CD8-positive, alpha-beta memory T cell (primary cell): ENCODE results near the gene MORC4. TPM values are rescaled to one million over a fixed set of nuclear protein-coding genes. Genes with fewer than 3 reads are reported as not detected.

Source experiments
- CTCF ChIA-PET: fragments of 350-600 bp; sonication (Branson Sonifier 250); formaldehyde crosslinking; loops from one replicate; lab custom pipeline; 2021; ENCODE audit warnings: antibody characterized with exemption; lab: Charles Lee
- POLR2A ChIA-PET: fragments of 350-600 bp; sonication (Branson Sonifier 250); formaldehyde crosslinking; loops from one replicate; lab custom pipeline; 2021; ENCODE audit warnings: antibody characterized with exemption; lab: Charles Lee
- DNase-seq, 5 donors: peaks; one replicate each; pipeline versions ENCODE4 v3.0.0 to v3.0.0-alpha.2; 2020 to 2022; ENCODE audit warnings: mixed read lengths in 1 of 5
- H3K27ac ChIP-seq: one replicate; pipeline ENCODE4 v1.7.0; 2013; ENCODE audit warnings: low read depth, mild to moderate bottlenecking, low read length, moderate library complexity
- H3K27me3 ChIP-seq: 2 replicates; pipeline ENCODE4 v1.7.0; 2013; ENCODE audit warnings: low read length, mild to moderate bottlenecking; ENCODE audit not compliant: insufficient read depth, poor library complexity, severe bottlenecking
- H3K36me3 ChIP-seq: 2 replicates; pipeline ENCODE4 v1.7.0; 2013; ENCODE audit warnings: mild to moderate bottlenecking, low read length, moderate library complexity; ENCODE audit not compliant: insufficient read depth
- H3K4me1 ChIP-seq: 2 replicates; pipeline ENCODE4 v1.7.0; 2013; ENCODE audit warnings: mild to moderate bottlenecking, low read length, moderate library complexity; ENCODE audit not compliant: insufficient read depth
- H3K4me3 ChIP-seq: 2 replicates; pipeline ENCODE4 v1.7.0; 2013; ENCODE audit warnings: mild to moderate bottlenecking, low read length
- H3K9me3 ChIP-seq: 2 replicates; pipeline ENCODE4 v1.7.0; 2013; ENCODE audit warnings: mild to moderate bottlenecking, low read length
- H3K27ac Mint-ChIP-seq, 8 donors: one replicate each; pipeline ENCODE4 v1.8.0; 2020 to 2021; ENCODE audit warnings: mixed read lengths in 8 of 8, mild to moderate bottlenecking in 6 of 8, inconsistent platforms in 3 of 8, moderate library complexity in 3 of 8
- H3K27me3 Mint-ChIP-seq, 2 donors: one replicate each; pipeline ENCODE4 v1.8.0; 2020 to 2021; ENCODE audit warnings: mixed read lengths in 2 of 2, mild to moderate bottlenecking in 1 of 2, moderate library complexity in 1 of 2
- H3K36me3 Mint-ChIP-seq, 3 donors: one replicate each; pipeline ENCODE4 v1.8.0; 2020 to 2021; ENCODE audit warnings: mixed read lengths in 3 of 3, inconsistent platforms in 1 of 3, mild to moderate bottlenecking in 1 of 3
- H3K4me1 Mint-ChIP-seq, 3 donors: one replicate each; pipeline ENCODE4 v1.8.0; 2020 to 2021; ENCODE audit warnings: mixed read lengths in 3 of 3, inconsistent platforms in 1 of 3, mild to moderate bottlenecking in 1 of 3
- H3K4me3 Mint-ChIP-seq, 7 donors: one replicate each; pipeline ENCODE4 v1.8.0; 2020 to 2021; ENCODE audit warnings: mixed read lengths in 7 of 7, mild to moderate bottlenecking in 6 of 7, moderate library complexity in 4 of 7, inconsistent platforms in 2 of 7
- H3K9me3 Mint-ChIP-seq, 5 donors: one replicate each; pipeline ENCODE4 v1.8.0; 2020 to 2022; ENCODE audit warnings: mixed read lengths in 5 of 5, mild to moderate bottlenecking in 3 of 5, moderate library complexity in 2 of 5, inconsistent platforms in 1 of 5
- polyA plus RNA-seq: library from polyadenylated mRNA; unstranded; fragments of 300-500 nt; fragmentation: Illumina TruSeq; gene quantifications from one replicate; pipeline ENCODE4 v1.2.3, GENCODE V29; 2021
- total RNA-seq, 2 experiments: library from RNA; stranded (reverse); gene quantifications; one replicate each; pipeline ENCODE4 v1.2.3, GENCODE V29; 2021

Gene MORC4
- total and polyA plus RNA-seq, 3 experiments from 2014 or later: 4.7 to 11.3 (median 10.0) TPM

- H3K36me3 Mint-ChIP-seq: peaks cover 0 to 32% (median 5%) of the 10 kb centered on the region in 3 donors
- CTCF ChIA-PET: interaction anchor here (1.1 to 2.0 kb wide), 2 partner anchors 53 to 57 kb away, joined by 4 to 5 read pairs; no protein-coding TSS in a partner anchor
- no peaks in the 10 kb centered on the region for H3K27me3 ChIP-seq
- H3K9me3 ChIP-seq: no peaks in the 10 kb centered on the region
- no peaks in the 10 kb centered on the region for H3K4me1 Mint-ChIP-seq
- no peak overlapping the region for H3K4me3 ChIP-seq
- no peak overlapping the region for H3K4me3 Mint-ChIP-seq
- H3K27ac Mint-ChIP-seq: no peak overlapping the region
- no peaks in the 10 kb centered on the region for H3K36me3 ChIP-seq
- H3K4me1 ChIP-seq: no peaks in the 10 kb centered on the region
- no peak overlapping the region for H3K27ac ChIP-seq
- peaks cover 0 to 3% of the 10 kb centered on the region in 2 donors for H3K27me3 Mint-ChIP-seq
- POLR2A ChIA-PET: no interaction called here
- DNase-seq: no peak
- H3K9me3 Mint-ChIP-seq: no peaks in the 10 kb centered on the region
Observed at GRCh38 chrX:106952089-106952488, 47.9 kb downstream of the MORC4 start.

- H3K4me3 Mint-ChIP-seq: no peak overlapping the region
- H3K9me3 Mint-ChIP-seq: no peaks in the 10 kb centered on the region
- H3K4me3 ChIP-seq: no peak overlapping the region
- no peaks in the 10 kb centered on the region for H3K4me1 Mint-ChIP-seq
- no peaks in the 10 kb centered on the region for H3K27me3 ChIP-seq
- H3K27me3 Mint-ChIP-seq: peaks cover 0 to 3% of the 10 kb centered on the region in 2 donors
- no peak overlapping the region for H3K27ac Mint-ChIP-seq
- H3K27ac ChIP-seq: no peak overlapping the region
- POLR2A ChIA-PET: no interaction called here
- no peaks in the 10 kb centered on the region for H3K9me3 ChIP-seq
- H3K36me3 Mint-ChIP-seq: peaks cover 0 to 24% (median 5%) of the 10 kb centered on the region in 3 donors
- no peaks in the 10 kb centered on the region for H3K36me3 ChIP-seq
- CTCF ChIA-PET: no interaction called here
- no peaks in the 10 kb centered on the region for H3K4me1 ChIP-seq
- DNase-seq: no peak
Observed at GRCh38 chrX:106951230-106951629, 48.8 kb downstream of the MORC4 start.

GRCh38 chrX:106950381-106950780, 49.6 kb downstream of the MORC4 start:
- H3K36me3 ChIP-seq: no peaks in the 10 kb centered on the region
- H3K9me3 ChIP-seq: no peaks in the 10 kb centered on the region
- CTCF ChIA-PET: no interaction called here
- Mint-ChIP-seq H3K4me1 (no peaks in the 10 kb centered on the region), H3K9me3 (no peaks in the 10 kb centered on the region), H3K27ac (no peak overlapping the region), H3K4me3 (no peak overlapping the region), H3K36me3 (peaks cover 0 to 16% (median 4%) of the 10 kb centered on the region in 3 donors), H3K27me3 (peaks cover 0 to 3% of the 10 kb centered on the region in 2 donors)
- POLR2A ChIA-PET: no interaction called here
- no peak for DNase-seq
- no peak overlapping the region for H3K4me3 ChIP-seq
- no peak overlapping the region for H3K27ac ChIP-seq
- no peaks in the 10 kb centered on the region for H3K27me3 ChIP-seq
- no peaks in the 10 kb centered on the region for H3K4me1 ChIP-seq

- no peaks in the 10 kb centered on the region for H3K4me1 Mint-ChIP-seq
- peaks cover 0 to 9% (median 2%) of the 10 kb centered on the region in 3 donors for H3K36me3 Mint-ChIP-seq
- ChIA-PET CTCF (interaction anchor here (0.8 kb wide), 1 partner anchor 50 kb away, joined by 3 read pairs; no protein-coding TSS in a partner anchor), POLR2A (no interaction called here)
- H3K27ac ChIP-seq: no peak overlapping the region
- H3K27me3 ChIP-seq: no peaks in the 10 kb centered on the region
- DNase-seq: no peak
- no peak overlapping the region for H3K4me3 ChIP-seq
- no peaks in the 10 kb centered on the region for H3K9me3 ChIP-seq
- no peaks in the 10 kb centered on the region for H3K9me3 Mint-ChIP-seq
- H3K36me3 ChIP-seq: no peaks in the 10 kb centered on the region
- no peak overlapping the region for H3K4me3 Mint-ChIP-seq
- H3K4me1 ChIP-seq: no peaks in the 10 kb centered on the region
- no peak overlapping the region for H3K27ac Mint-ChIP-seq
- peaks cover 0 to 3% of the 10 kb centered on the region in 2 donors for H3K27me3 Mint-ChIP-seq
Observed at GRCh38 chrX:106949366-106949765, 50.6 kb downstream of the MORC4 start.

- H3K9me3 Mint-ChIP-seq: no peaks in the 10 kb centered on the region
- Histone ChIP-seq H3K27me3 (no peaks in the 10 kb centered on the region), H3K4me3 (no peak overlapping the region), H3K36me3 (no peaks in the 10 kb centered on the region), H3K27ac (no peak overlapping the region), H3K9me3 (no peaks in the 10 kb centered on the region), H3K4me1 (no peaks in the 10 kb centered on the region)
- peaks cover 0 to 3% of the 10 kb centered on the region in 2 donors for H3K27me3 Mint-ChIP-seq
- ChIA-PET CTCF (no interaction called here), POLR2A (no interaction called here)
- no peak overlapping the region for H3K27ac Mint-ChIP-seq
- no peaks in the 10 kb centered on the region for H3K4me1 Mint-ChIP-seq
- peaks cover 0 to 6% (median 2%) of the 10 kb centered on the region in 3 donors for H3K36me3 Mint-ChIP-seq
- no peak overlapping the region for H3K4me3 Mint-ChIP-seq
- DNase-seq: no peak
Observed at GRCh38 chrX:106948641-106949040, 51.4 kb downstream of the MORC4 start.

GRCh38 chrX:106946464-106946863, 53.5 kb downstream of the MORC4 start:
- H3K9me3 ChIP-seq: no peaks in the 10 kb centered on the region
- CTCF ChIA-PET: no interaction called here
- DNase-seq: no peak
- Mint-ChIP-seq H3K27ac (no peak overlapping the region), H3K4me3 (no peak overlapping the region), H3K27me3 (peaks cover 0 to 3% of the 10 kb centered on the region in 2 donors), H3K36me3 (peaks cover 0 to 15% (median 3%) of the 10 kb centered on the region in 3 donors), H3K4me1 (no peaks in the 10 kb centered on the region), H3K9me3 (no peaks in the 10 kb centered on the region)
- H3K36me3 ChIP-seq: no peaks in the 10 kb centered on the region
- no peaks in the 10 kb centered on the region for H3K4me1 ChIP-seq
- H3K27me3 ChIP-seq: no peaks in the 10 kb centered on the region
- POLR2A ChIA-PET: no interaction called here
- no peak overlapping the region for H3K27ac ChIP-seq
- no peak overlapping the region for H3K4me3 ChIP-seq

GRCh38 chrX:106940068-106940467, 59.9 kb downstream of the MORC4 start:
- POLR2A ChIA-PET: no interaction called here

GRCh38 chrX:106939566-106939965, 60.4 kb downstream of the MORC4 start:
- ChIA-PET CTCF (no interaction called here), POLR2A (no interaction called here)
- Mint-ChIP-seq H3K36me3 (peaks cover 0 to 23% (median 3%) of the 10 kb centered on the region in 3 donors), H3K4me3 (no peak overlapping the region), H3K9me3 (no peaks in the 10 kb centered on the region), H3K27me3 (no peaks in the 10 kb centered on the region), H3K4me1 (no peaks in the 10 kb centered on the region), H3K27ac (no peak overlapping the region)
- Histone ChIP-seq H3K4me1 (no peaks in the 10 kb centered on the region), H3K9me3 (no peaks in the 10 kb centered on the region), H3K4me3 (no peak overlapping the region), H3K27ac (no peak overlapping the region), H3K27me3 (no peaks in the 10 kb centered on the region), H3K36me3 (no peaks in the 10 kb centered on the region)
- no peak for DNase-seq

More at GRCh38 chrX:106940068-106940467, 59.9 kb downstream of the MORC4 start:
- H3K36me3 Mint-ChIP-seq: peaks cover 0 to 23% (median 3%) of the 10 kb centered on the region in 3 donors
- no peaks in the 10 kb centered on the region for H3K4me1 Mint-ChIP-seq
- H3K36me3 ChIP-seq: no peaks in the 10 kb centered on the region
- no peaks in the 10 kb centered on the region for H3K9me3 ChIP-seq
- H3K4me1 ChIP-seq: no peaks in the 10 kb centered on the region
- no peaks in the 10 kb centered on the region for H3K9me3 Mint-ChIP-seq
- H3K4me3 Mint-ChIP-seq: no peak overlapping the region
- CTCF ChIA-PET: no interaction called here
- DNase-seq: no peak
- H3K27ac Mint-ChIP-seq: no peak overlapping the region
- H3K27me3 Mint-ChIP-seq: no peaks in the 10 kb centered on the region
- H3K27me3 ChIP-seq: no peaks in the 10 kb centered on the region
- no peak overlapping the region for H3K27ac ChIP-seq
- H3K4me3 ChIP-seq: no peak overlapping the region
